ENCODE measurements around the gene PRR5L. TPM values are rescaled to one million over a fixed set of nuclear protein-coding genes. Genes with fewer than 3 reads are reported as not detected.

The PRR5L gene
- total RNA-seq, 1 donor = 19.5 TPM

DNA sequence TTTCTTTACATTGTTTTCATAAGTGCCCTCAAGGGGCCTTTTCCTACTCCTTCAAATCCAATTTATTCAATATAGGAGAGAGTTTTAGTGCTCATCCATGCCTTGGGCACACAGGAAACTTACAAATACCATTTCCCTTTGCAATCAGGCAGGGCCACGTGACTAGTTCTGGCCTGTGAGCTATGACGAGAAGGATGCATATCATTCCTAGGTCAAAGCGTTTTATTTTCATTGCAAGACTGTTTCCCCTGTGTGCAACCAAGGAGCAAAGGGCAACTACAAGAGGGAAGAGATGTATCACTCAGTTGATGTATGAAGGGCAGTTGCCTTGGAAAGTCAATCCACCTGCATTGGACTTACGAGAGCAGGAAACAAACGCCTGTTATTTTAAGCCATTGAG lies 215.9 kb downstream of the PRR5L start:
- H3K4me3 ChIP-seq (ENCODE audit: low read length) = no peak overlapping the region
- peaks cover 25% of the 10 kb centered on the region for H3K4me1 ChIP-seq (ENCODE audit: insufficient read depth, low read length)
- H3K9me3 ChIP-seq (ENCODE audit: low read depth, low read length) = no peaks in the 10 kb centered on the region
- H3K27me3 ChIP-seq (ENCODE audit: insufficient read depth, low read length) = no peaks in the 10 kb centered on the region

DNA sequence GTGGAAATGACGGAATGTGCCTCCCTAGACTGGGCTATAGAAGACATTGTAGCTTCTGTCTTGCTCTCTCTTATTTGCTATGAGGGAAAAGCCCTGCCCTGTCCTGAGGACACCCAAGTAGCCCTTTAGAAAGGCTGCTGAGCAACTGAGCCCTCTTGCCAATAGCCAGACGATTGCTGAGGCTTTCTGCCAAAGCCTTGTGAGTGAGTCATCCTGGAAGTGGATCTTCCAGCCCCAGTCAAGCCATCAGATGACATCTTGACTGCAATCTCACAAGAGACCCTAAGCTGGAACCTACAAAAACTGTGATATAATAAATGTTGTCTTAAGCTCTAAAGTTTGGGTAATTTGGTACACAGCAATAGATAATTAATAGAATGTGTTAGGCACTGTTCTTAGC lies 217.9 kb downstream of the PRR5L start:
- H3K9me3 ChIP-seq (ENCODE audit: low read depth, low read length) = no peaks in the 10 kb centered on the region
- no peaks in the 10 kb centered on the region for H3K27me3 ChIP-seq (ENCODE audit: insufficient read depth, low read length)
- H3K4me3 ChIP-seq (ENCODE audit: low read length) = no peak overlapping the region
- peaks cover 12% of the 10 kb centered on the region for H3K4me1 ChIP-seq (ENCODE audit: insufficient read depth, low read length)

Other genes with a start within 250 kb of the PRR5L start
- gene COMMD9, start 6.9 kb upstream of the PRR5L start, total RNA-seq = 75.0 TPM
- gene TRAF6, start 214.0 kb downstream of the PRR5L start, total RNA-seq = 48.0 TPM

All from mononuclear cell (primary cell).